Mammary microvascular endothelial cell (primary cell): Measurements from ENCODE around the gene EVI2A. TPM values are rescaled to one million over a fixed set of nuclear protein-coding genes. Genes with fewer than 3 reads are reported as not detected.

Source experiments
- total RNA-seq: library from RNA; depleted of rRNA; stranded (reverse); fragments of >200 nt; gene quantifications from 2 replicates; pipeline ENCODE4 v1.2.3, GENCODE V29; 2015

Gene EVI2A
- total RNA-seq: 0.67 and 1.9 TPM in 2 replicates

GRCh38 chr17:31321481-31321880 lies at the start of gene EVI2A:
Gene EVI2A (minus strand): TSS chr17:31321622. CDS start chr17:31319013, 2,609 bp downstream.

GRCh38 chr17:31313982-31314781 lies 7.2 kb downstream of the EVI2A start, which contains the start of gene EVI2B:
Gene EVI2B (minus strand): TSS chr17:31314054. CDS start chr17:31305609, 8,445 bp downstream.

GRCh38 chr17:31297090-31297489 lies 24.3 kb downstream of the EVI2A start, which contains the start of gene OMG:
Gene OMG (minus strand): TSS chr17:31297239. CDS start chr17:31296331, 908 bp downstream.

Other genes with a start within 250 kb of the EVI2A start
- 9.4 and 11.7 TPM in 2 replicates for gene NF1, start 226.6 kb downstream of the EVI2A start, total RNA-seq
- gene OMG, start 24.4 kb downstream of the EVI2A start, total RNA-seq: 1.3 and 2.0 TPM in 2 replicates
- 5.8 and 7.1 TPM in 2 replicates for gene EVI2B, start 7.6 kb downstream of the EVI2A start, total RNA-seq
- gene RAB11FIP4, start 70.1 kb upstream of the EVI2A start, total RNA-seq: under 0.01 TPM in 1 of 2 replicates, not detected in the other